Raji (cell line): ENCODE measurements around the gene TCEA2.

ENCODE experiments used
- POLR2A ChIP-seq: IDR thresholded peaks from 2 replicates; pipeline ENCODE4 v1.6.1; 2011; ENCODE audit warnings: low read depth, low read length, control low read depth; ENCODE audit not compliant: insufficient read depth

Gene TCEA2

GRCh38 chr20:64062596-64063388 is at the start of gene TCEA2:
Gene TCEA2 (plus strand): TSS chr20:64063198. CDS start chr20:64063313, 115 bp downstream.
- peak; percentile 73 for TF ChIP-seq POLR2A

- no peak for TF ChIP-seq POLR2A
These were observed 47.4 kb upstream of the TCEA2 start for GRCh38 chr20:64015635-64016034.

- no peak for TF ChIP-seq POLR2A
These were observed 41.6 kb upstream of the TCEA2 start for GRCh38 chr20:64021124-64021975.

GRCh38 chr20:64022671-64023360 is 40.2 kb upstream of the TCEA2 start:
- TF ChIP-seq POLR2A = no peak

GRCh38 chr20:64023361-64024140 is 39.4 kb upstream of the TCEA2 start:
- no peak for TF ChIP-seq POLR2A

- no peak for TF ChIP-seq POLR2A
These were observed 38.6 kb upstream of the TCEA2 start for GRCh38 chr20:64024141-64024990.

GRCh38 chr20:64025101-64025825 is 37.7 kb upstream of the TCEA2 start:
- no peak for TF ChIP-seq POLR2A

- TF ChIP-seq POLR2A = no peak
These were observed 37.1 kb upstream of the TCEA2 start for GRCh38 chr20:64025826-64026412.

- TF ChIP-seq POLR2A = no peak
These were observed 34.9 kb upstream of the TCEA2 start for GRCh38 chr20:64027981-64028685.

- no peak for TF ChIP-seq POLR2A
These were observed 33.5 kb upstream of the TCEA2 start for GRCh38 chr20:64029293-64030117.

- no peak for TF ChIP-seq POLR2A
These were observed 32.4 kb upstream of the TCEA2 start for GRCh38 chr20:64030371-64031134.

- TF ChIP-seq POLR2A = no peak
These were observed 31.1 kb upstream of the TCEA2 start for GRCh38 chr20:64031822-64032314.
